H1 (cell line): ENCODE results near the gene MOG. TPM values are rescaled to one million over a fixed set of nuclear protein-coding genes. Genes with fewer than 3 reads are reported as not detected.

Experiments used
- CBX8 ChIP-seq: fragments of 300-800, 300-1000 bp; sonication (generic); IDR thresholded peaks from 2 replicates; pipeline ENCODE4 v1.7.1; 2016; ENCODE audit warnings: low read depth, low read length, borderline replicate concordance
- SAP30 ChIP-seq: fragments of 300-600 bp; sonication (generic); IDR thresholded peaks from 2 replicates; pipeline ENCODE4 v1.7.1; 2012; ENCODE audit warnings: low read length, moderate library complexity, mild to moderate bottlenecking, inconsistent platforms; ENCODE audit not compliant: insufficient read depth, insufficient replicate concordance
- polyA plus RNA-seq, 7 experiments: library from polyadenylated mRNA; depleted of rRNA in 3 of 7; stranded (reverse) in 5 of 7; unstranded in 2 of 7; fragments of >200 nt in 5 of 7; fragments of 200-250 nt in 2 of 7; gene quantifications; 1 replicate in 5 of 7; 2 replicates in 1 of 7; 4 replicates in 1 of 7; pipeline versions ENCODE4 v1.2.1 to v1.2.3, GENCODE V29; 2011 to 2013; ENCODE audit warnings: missing spikeins in 2 of 7, mixed read lengths in 2 of 7
- total RNA-seq: library from RNA; stranded (reverse); fragmentation: NEBNext Ultra II Directional; extraction: Animal tissue kit (Norgen Biotek cat#: 25700); gene quantifications from 2 replicates; pipeline ENCODE4 v1.2.1, GENCODE V29; 2021

The MOG gene
- total and polyA plus RNA-seq, 2 of the 8 experiments (the other 6 are each of a cell fraction or from before 2014, with no cell fraction given), result 0.17 to 0.86 TPM

DNA sequence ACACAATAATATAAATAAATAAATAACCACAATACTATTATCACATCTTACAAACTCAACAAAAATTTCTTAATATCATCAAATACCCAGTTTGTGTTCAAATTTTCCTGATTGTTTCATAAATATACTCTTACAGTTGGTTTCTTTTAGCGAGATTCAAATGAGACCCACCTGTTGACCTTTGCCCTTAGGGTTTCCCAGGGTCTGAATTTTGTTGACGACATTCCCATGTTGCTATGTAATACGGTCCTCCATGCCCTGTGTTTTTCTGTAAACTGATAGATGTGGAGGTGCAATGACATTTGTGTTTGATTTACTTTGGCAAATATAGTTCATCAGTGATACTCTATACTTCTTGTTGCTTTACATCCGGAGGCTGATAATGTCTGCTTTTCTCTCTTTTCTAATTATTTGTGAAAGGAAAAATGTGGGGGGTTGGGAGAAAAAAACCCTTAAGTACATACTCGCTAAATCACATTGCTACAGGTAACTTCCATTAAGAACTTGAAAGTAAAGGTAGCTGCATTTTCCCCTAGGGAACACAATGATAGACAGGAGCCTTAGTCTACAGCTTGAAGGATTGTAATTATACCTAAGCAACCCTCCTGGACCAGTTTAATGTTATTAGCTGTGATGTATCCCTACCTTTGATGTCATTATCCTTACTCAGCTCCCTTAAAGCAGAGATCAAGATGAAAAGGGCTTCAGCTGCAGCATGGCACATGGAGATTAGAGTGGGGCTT is 6.6 kb downstream of the MOG start (continued):
- TF ChIP-seq SAP30, result no peak
- TF ChIP-seq CBX8, result no peak
